ENCODE results near the gene HMGN4. TPM values are rescaled to one million over a fixed set of nuclear protein-coding genes. Genes with fewer than 3 reads are reported as not detected.

HMGN4 gene
- total and polyA plus RNA-seq, 9 of the 15 experiments (the other 6 are each of a cell fraction or from before 2014, with no cell fraction given) = 35.4 to 134 (median 94.1) TPM

DNA sequence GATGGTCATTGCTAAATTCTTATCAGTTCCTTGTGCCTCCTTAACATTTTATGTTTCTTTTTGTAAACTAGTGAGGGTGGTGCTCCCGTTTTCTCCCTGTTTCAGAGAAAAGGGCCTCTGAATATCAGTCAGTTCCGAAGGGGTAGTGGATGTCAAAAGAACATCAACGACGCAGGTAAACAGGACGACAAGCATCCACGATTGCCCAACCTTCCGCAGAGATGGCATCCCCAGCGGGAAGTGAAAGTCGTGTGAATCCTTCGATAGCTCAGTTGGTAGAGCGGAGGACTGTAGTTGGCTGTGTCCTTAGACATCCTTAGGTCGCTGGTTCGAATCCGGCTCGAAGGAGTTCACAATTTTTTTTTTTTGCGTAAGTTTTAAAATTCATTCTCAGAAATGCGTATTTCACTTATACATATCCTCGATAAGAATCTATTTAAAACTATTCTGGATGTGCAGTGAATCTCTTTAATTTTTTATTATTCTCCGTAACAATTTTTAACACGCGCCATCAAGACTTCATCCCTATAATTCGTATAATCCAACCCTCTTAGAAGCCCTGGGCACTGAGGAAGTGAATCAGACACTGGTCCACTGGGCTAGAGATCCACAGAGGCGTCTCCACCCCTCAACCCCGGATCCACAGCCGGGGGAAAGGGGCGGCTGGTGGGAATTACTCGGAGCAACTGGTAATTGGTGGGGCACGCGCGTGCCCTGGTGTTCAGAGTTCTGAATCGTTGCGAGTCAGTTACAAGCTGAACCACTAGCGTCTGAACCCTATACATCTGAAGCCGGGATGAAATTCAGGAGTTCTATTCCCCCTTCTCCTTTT, 30.7 kb downstream of the HMGN4 start:
- H3K36me3 ChIP-seq (ENCODE audit: control insufficient read depth, insufficient read depth, low read length) = no peaks in the 10 kb centered on the region
- H4K20me1 ChIP-seq (replicated peaks; ENCODE audit: control insufficient read depth, insufficient read depth, low read length) = no peaks in the 10 kb centered on the region
- POLR2A ChIA-PET = interaction anchor here (0.5 to 11.9 kb wide), 36 partner anchors 11 to 1862 kb away, joined by 3 to 141 read pairs (median 4); partner anchors contain the start of genes HFE and HMGN4
- H3K4me1 ChIP-seq (replicated peaks in 1 of 2; ENCODE audit: control insufficient read depth in 2 of 2, insufficient read depth in 2 of 2, low read length in 2 of 2) = peaks cover 3 to 8% of the 10 kb centered on the region in 2 experiments; a peak in 2 of 5 replicates
- H3K9me1 ChIP-seq (ENCODE audit: control insufficient read depth, insufficient read depth, low read length) = no peaks in the 10 kb centered on the region
- CTCF ChIA-PET (ENCODE audit: low intra/inter-chr PET ratio) = interaction anchor here (0.6 to 2.5 kb wide), 6 partner anchors 9 to 1657 kb away, joined by 3 to 23 read pairs (median 4); no protein-coding TSS in a partner anchor
- FAIRE-seq (peak; percentile 78), DNase-seq (ENCODE audit: extremely low read depth in 1 of 4, low spot score in 3 of 4) (peak; percentile 82 to 96 (median 84)), ATAC-seq (peak; percentile 75)
- H3K27ac ChIP-seq (ENCODE audit: extremely low read depth, low read depth, low read length) = peak overlapping the region; percentile 92
- peak overlapping the region; percentile 98 for H3K4me2 ChIP-seq (ENCODE audit: insufficient read depth, low read length)
- in situ Hi-C loops (cut with MboI) = loop anchor here (25.0 kb wide), 1 partner anchor 382 kb away; a partner anchor contains a TSS
- peak overlapping the region; percentile 97 for H2AFZ ChIP-seq (ENCODE audit: low read depth, low read length)
- under 1% methylated on average over 34 of the region's 34 CpGs for WGBS (ENCODE audit: insufficient coverage, low coverage, missing lambda C conversion rate)
- intact Hi-C loops (cut with micrococcal nuclease) = loop anchor here (1.0 to 2.0 kb wide), 5 partner anchors 13 to 394 kb away; no protein-coding TSS in a partner anchor
- BruUV-seq (replicated peaks) = no TSS peak
- H3K4me3 ChIP-seq = peak overlapping the region; percentile 75
- H3K79me2 ChIP-seq (ENCODE audit: control insufficient read depth, insufficient read depth, low read length) = no peaks in the 10 kb centered on the region
- H3K27me3 ChIP-seq (ENCODE audit: control insufficient read depth in 2 of 2, insufficient read depth in 2 of 2, low read length in 2 of 2) = no peaks in the 10 kb centered on the region
- H3K9ac ChIP-seq (ENCODE audit: insufficient read depth in 1 of 2, low read depth in 2 of 2, low read length in 2 of 2) = peak overlapping the region; percentile 91 to 92
- H3K9me3 ChIP-seq (replicated peaks; ENCODE audit: control insufficient read depth, insufficient read depth, low read depth, low read length) = no peaks in the 10 kb centered on the region
- TF ChIP-seq HSF4 (CRISPR knock-in tag; IDR thresholded peaks at IDR 0.05; ENCODE audit: borderline replicate concordance) = no peak
- TF ChIP-seq, protein P1, sequence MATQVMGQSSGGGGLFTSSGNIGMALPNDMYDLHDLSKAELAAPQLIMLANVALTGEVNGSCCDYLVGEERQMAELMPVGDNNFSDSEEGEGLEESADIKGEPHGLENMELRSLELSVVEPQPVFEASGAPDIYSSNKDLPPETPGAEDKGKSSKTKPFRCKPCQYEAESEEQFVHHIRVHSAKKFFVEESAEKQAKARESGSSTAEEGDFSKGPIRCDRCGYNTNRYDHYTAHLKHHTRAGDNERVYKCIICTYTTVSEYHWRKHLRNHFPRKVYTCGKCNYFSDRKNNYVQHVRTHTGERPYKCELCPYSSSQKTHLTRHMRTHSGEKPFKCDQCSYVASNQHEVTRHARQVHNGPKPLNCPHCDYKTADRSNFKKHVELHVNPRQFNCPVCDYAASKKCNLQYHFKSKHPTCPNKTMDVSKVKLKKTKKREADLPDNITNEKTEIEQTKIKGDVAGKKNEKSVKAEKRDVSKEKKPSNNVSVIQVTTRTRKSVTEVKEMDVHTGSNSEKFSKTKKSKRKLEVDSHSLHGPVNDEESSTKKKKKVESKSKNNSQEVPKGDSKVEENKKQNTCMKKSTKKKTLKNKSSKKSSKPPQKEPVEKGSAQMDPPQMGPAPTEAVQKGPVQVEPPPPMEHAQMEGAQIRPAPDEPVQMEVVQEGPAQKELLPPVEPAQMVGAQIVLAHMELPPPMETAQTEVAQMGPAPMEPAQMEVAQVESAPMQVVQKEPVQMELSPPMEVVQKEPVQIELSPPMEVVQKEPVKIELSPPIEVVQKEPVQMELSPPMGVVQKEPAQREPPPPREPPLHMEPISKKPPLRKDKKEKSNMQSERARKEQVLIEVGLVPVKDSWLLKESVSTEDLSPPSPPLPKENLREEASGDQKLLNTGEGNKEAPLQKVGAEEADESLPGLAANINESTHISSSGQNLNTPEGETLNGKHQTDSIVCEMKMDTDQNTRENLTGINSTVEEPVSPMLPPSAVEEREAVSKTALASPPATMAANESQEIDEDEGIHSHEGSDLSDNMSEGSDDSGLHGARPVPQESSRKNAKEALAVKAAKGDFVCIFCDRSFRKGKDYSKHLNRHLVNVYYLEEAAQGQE (IDR thresholded peaks at IDR 0.05; ENCODE audit: borderline replicate concordance) = peak; percentile 88
- TF ChIP-seq, protein P1 (CRISPR knock-in tag; IDR thresholded peaks at IDR 0.05; ENCODE audit: low read depth) = no peak
- peak; percentile 94 for TF ChIP-seq ZBTB8A (IDR thresholded peaks at IDR 0.05; ENCODE audit: partially characterized antibody)
- peak; percentile 92 for TF ChIP-seq CREM (IDR thresholded peaks at IDR 0.05; ENCODE audit: low read depth)
- no peak for TF ChIP-seq GTF2A2 (tag; IDR thresholded peaks at IDR 0.05)
- TF ChIP-seq ZNF780A (CRISPR knock-in tag; IDR thresholded peaks at IDR 0.05) = no peak
- peak; percentile 87 for TF ChIP-seq TEAD4 (IDR thresholded peaks at IDR 0.05; ENCODE audit: low read length)
- TF ChIP-seq TEAD4 (CRISPR knock-in tag; IDR thresholded peaks at IDR 0.05; ENCODE audit: borderline replicate concordance) = no peak
- TF ChIP-seq ZNF431 (CRISPR knock-in tag; IDR thresholded peaks at IDR 0.05) = no peak
- peak; percentile 88 for TF ChIP-seq RBM22 (IDR thresholded peaks at IDR 0.05; ENCODE audit: low read depth, low read length, poor library complexity, severe bottlenecking)
- no peak for TF ChIP-seq CBFA2T3 (IDR thresholded peaks at IDR 0.05)
- no peak for TF ChIP-seq RUNX1 (IDR thresholded peaks at IDR 0.05; ENCODE audit: low read depth)
- TF ChIP-seq THRAP3 (IDR thresholded peaks at IDR 0.05; ENCODE audit: borderline replicate concordance) = no peak; the same call in 1 of the 2 replicates
- TF ChIP-seq BMI1 (IDR thresholded peaks at IDR 0.05; ENCODE audit: low read length) = no peak; the same call in 1 of the 2 replicates

All from K562 (cell line).